Glomerular visceral epithelial cell (primary cell): ENCODE results near the gene PNP.
"Not testable (repeated sequence)": the region's sequence is repeated elsewhere in the genome, so short reads cannot be mapped to it uniquely, and the experiment has no call there.

Experiments
- DNase-seq: peaks from one replicate; pipeline ENCODE4 v3.0.0-alpha.2; 2016; ENCODE audit errors: extremely low spot score

Gene PNP

GRCh38 chr14:20492486-20492885 lies 23.3 kb downstream of the PNP start:
- DNase-seq, result no peak

GRCh38 chr14:20493634-20494033 lies 24.4 kb downstream of the PNP start:
- DNase-seq, result no peak

GRCh38 chr14:20494935-20495766 lies 25.9 kb downstream of the PNP start:
- no peak for DNase-seq

GRCh38 chr14:20498622-20499021 lies 29.4 kb downstream of the PNP start:
- DNase-seq, result no peak

GRCh38 chr14:20499108-20499507 lies 29.9 kb downstream of the PNP start:
- no peak for DNase-seq

GRCh38 chr14:20499881-20500280 lies 30.7 kb downstream of the PNP start:
- DNase-seq, result no peak

GRCh38 chr14:20501346-20501745 lies 32.1 kb downstream of the PNP start:
- DNase-seq, result no peak

- no peak for DNase-seq
These were observed 34.7 kb downstream of the PNP start for GRCh38 chr14:20503898-20504297.

GRCh38 chr14:20506276-20506675 lies 37.1 kb downstream of the PNP start:
- not testable (repeated sequence) for DNase-seq

- DNase-seq, result not testable (repeated sequence)
These were observed 37.5 kb downstream of the PNP start for GRCh38 chr14:20506752-20507151.

GRCh38 chr14:20507537-20507936 lies 38.3 kb downstream of the PNP start:
- DNase-seq, result not testable (repeated sequence)

- DNase-seq, result no peak
These were observed 39.2 kb downstream of the PNP start for GRCh38 chr14:20508367-20508766.

GRCh38 chr14:20512177-20512905 lies 43.1 kb downstream of the PNP start:
- no peak for DNase-seq

- no peak for DNase-seq
These were observed 46.6 kb downstream of the PNP start for GRCh38 chr14:20515846-20516245.

GRCh38 chr14:20516921-20517320 lies 47.7 kb downstream of the PNP start:
- no peak for DNase-seq

- DNase-seq, result no peak
These were observed 53.1 kb downstream of the PNP start for GRCh38 chr14:20522332-20522731.

GRCh38 chr14:20524027-20524426 lies 54.8 kb downstream of the PNP start:
- no peak for DNase-seq
